RWPE1 (cell line): ENCODE results near the gene SLC43A2.

Experiments used
- CTCF ChIA-PET: fragments of 350-600 bp; sonication (Branson Sonifier 250); formaldehyde crosslinking; extraction: SDS; loops from one replicate; lab custom pipeline; 2021; lab: Yijun Ruan, JAX
- POLR2A ChIA-PET: fragments of 400-600 bp; formaldehyde crosslinking; extraction: SDS; loops from one replicate; lab custom pipeline; 2020; ENCODE audit warnings: antibody characterized with exemption; ENCODE audit not compliant: low non-redundant PET; lab: Yijun Ruan, JAX
- DNase-seq: peaks from one replicate; pipeline ENCODE4 v3.0.0; 2012; ENCODE audit warnings: low spot score
- H3K27ac ChIP-seq: fragments of 450-650 bp; 2 replicates; pipeline ENCODE4 v1.5.1; 2017
- CTCF ChIP-seq: fragments of 450-650 bp; conservative IDR thresholded peaks from 2 replicates; pipeline ENCODE4 v1.5.1; 2017; ENCODE audit warnings: low read depth, mild to moderate bottlenecking

Gene SLC43A2

GRCh38 chr17:1552932-1553331, 75.7 kb downstream of the SLC43A2 start:
- ChIA-PET CTCF (no interaction called here), POLR2A (no interaction called here)
- no peak for TF ChIP-seq CTCF
- no peak for DNase-seq
- no peak overlapping the region; the same call in 1 of the 2 replicates for H3K27ac ChIP-seq

- H3K27ac ChIP-seq, result peak overlapping the region; percentile 86
- POLR2A ChIA-PET, result no interaction called here
- no peak for DNase-seq
- no peak for TF ChIP-seq CTCF
- CTCF ChIA-PET, result no interaction called here
Measured at GRCh38 chr17:1551741-1552140, 76.9 kb downstream of the SLC43A2 start.

- no peak for DNase-seq
- H3K27ac ChIP-seq, result peak overlapping the region; percentile 86
- ChIA-PET POLR2A (no interaction called here), CTCF (interaction anchor here (0.8 kb wide), 1 partner anchor 81 kb away, joined by 5 read pairs; no protein-coding TSS in a partner anchor)
- no peak for TF ChIP-seq CTCF
Measured at GRCh38 chr17:1548032-1548431, 80.6 kb downstream of the SLC43A2 start.

GRCh38 chr17:1546292-1546922, 82.2 kb downstream of the SLC43A2 start:
- H3K27ac ChIP-seq, result peak overlapping the region; percentile 86
- ChIA-PET POLR2A (no interaction called here), CTCF (interaction anchor here (0.5 to 0.6 kb wide), 2 partner anchors 10 to 488 kb away, joined by 3 read pairs; no protein-coding TSS in a partner anchor)
- TF ChIP-seq CTCF, result no peak
- DNase-seq, result no peak

- POLR2A ChIA-PET, result interaction anchor here (0.6 kb wide), 1 partner anchor 10 kb away, joined by 3 read pairs; no protein-coding TSS in a partner anchor
- CTCF ChIA-PET, result no interaction called here
- no peak for TF ChIP-seq CTCF
- DNase-seq, result peak; percentile 44
- peak overlapping the region; percentile 86 for H3K27ac ChIP-seq
Measured at GRCh38 chr17:1545618-1546017, 83.0 kb downstream of the SLC43A2 start.

GRCh38 chr17:1542316-1542715, 86.3 kb downstream of the SLC43A2 start:
- no peak for DNase-seq
- no peak for TF ChIP-seq CTCF
- H3K27ac ChIP-seq, result no peak overlapping the region
- CTCF ChIA-PET, result no interaction called here
- POLR2A ChIA-PET, result no interaction called here
